Activated naive CD4-positive, alpha-beta T cell treated with Interleukin-2 at 50 U/mL for 16 hours (primary cell): ENCODE results near the gene VWA3A.
"Not testable (repeated sequence)": the region's sequence is repeated elsewhere in the genome, so short reads cannot be mapped to it uniquely, and the experiment has no call there.

Experiments
- DNase-seq: peaks from one replicate; pipeline ENCODE4 v3.0.0-alpha.2; 2020

VWA3A gene

GRCh38 chr16:22139008-22139407 lies 46.7 kb downstream of the VWA3A start:
- DNase-seq: no peak

DNA sequence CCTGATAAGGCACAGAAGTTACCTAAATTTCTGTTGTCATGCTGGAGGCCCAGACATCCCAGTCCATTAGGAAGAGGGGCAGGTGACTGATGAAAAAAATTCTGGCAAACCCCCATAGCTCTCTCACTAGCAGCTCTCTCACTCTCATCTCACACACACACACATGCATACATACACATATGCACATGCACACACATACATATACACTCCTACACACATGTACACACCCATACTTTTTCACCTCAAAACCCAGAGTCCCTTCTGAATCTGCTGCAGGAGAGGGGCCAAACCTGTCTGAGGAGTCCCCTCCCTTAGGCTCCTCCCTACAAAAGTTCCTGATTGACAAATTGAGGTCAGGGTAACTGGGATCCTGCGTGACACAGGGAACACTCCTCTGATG lies 47.4 kb downstream of the VWA3A start:
- DNase-seq: no peak

DNA sequence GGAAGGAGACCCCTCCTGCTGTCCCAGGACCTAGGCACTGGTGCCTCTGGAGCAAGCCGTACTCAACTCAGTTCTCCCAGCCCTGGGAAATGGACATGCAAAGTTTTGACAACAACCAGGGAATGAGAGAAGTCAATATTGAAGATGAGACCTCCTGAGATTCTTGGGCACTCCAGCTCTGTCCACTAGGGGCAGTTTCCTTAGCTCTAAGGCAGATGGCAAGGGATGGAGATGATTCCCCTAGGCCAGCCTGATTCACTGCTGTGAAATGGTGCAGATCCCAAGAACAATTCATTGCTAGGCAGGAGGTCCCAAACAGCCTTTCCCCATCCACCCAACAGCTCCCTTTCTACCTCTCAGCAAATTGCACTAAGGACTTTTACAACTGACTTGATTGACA lies 49.4 kb downstream of the VWA3A start:
- no peak for DNase-seq

GRCh38 chr16:22144520-22144919 lies 52.2 kb downstream of the VWA3A start:
- no peak for DNase-seq

GRCh38 chr16:22147853-22148252 lies 55.5 kb downstream of the VWA3A start:
- no peak for DNase-seq

DNA sequence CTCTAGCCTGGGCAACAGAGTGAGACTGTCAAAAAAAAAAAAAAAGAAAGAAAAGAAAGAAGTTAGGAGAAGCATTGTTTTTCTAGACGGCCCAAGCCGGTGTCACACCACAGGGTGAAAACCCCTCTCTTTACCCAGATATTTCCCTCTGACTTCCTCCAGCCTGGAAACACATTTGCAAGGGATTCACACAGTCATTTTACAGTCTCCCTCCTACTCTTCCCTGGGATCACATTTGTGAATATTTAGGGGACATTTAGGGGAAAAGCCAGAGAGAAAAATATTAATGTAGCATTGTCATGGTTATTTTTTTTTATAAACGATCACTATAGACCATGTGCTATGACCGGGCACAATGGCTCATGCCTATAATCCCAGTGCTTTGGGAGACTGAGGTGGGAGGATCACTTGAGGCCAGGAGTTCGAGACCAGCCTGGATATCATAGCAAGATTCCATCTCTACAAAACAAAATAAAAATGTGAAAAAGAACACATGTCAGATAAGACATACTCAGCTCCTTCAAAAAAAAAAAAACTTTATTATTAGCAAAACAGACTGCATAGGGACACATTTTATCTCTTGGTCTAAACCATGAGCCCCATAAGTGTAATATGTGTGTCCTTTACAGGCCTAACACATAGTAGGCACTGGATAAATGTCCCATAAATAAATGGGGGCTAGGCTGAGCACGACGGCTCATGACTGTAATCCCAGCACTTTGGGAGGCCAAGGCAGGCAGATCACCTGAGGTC lies 59.1 kb downstream of the VWA3A start:
- no peak for DNase-seq

DNA sequence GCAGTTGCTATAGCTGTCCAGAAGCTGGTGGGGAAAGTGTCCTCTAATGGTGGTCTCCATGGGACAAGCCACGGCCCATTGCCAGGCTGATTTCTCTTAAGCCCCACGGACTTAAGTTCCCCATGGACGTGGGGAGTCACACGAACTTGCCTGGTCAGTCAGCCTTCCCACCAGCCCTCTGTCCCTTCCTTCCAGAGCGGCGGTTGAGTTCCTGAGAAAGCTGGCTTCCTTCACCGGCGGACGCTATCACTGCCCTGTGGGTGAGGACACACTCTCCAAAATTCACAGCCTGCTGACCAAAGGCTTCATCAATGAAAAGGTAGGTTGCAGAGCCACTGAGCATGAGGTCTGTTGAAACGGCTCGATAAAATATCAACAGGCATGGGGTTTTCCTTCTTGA lies 60.0 kb downstream of the VWA3A start:
- DNase-seq: no peak

DNA sequence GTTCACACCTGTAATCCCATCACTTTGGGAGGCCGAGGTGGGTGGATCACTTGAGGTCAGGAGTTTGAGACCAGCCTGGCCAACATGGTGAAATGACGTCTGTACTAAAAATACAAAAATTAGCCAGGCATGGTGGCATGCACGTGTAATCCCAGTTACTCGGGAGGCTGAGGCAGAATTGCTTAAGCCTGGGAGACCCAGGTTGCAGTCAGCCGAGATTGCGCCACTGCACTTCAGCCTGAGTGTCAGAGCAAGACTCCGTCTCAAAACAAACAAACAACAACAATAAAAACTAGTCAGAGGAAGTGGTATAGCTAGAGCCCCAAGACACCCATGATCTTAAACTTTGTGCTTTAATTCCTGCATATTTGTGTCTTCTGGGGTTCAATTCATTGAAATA lies 60.7 kb downstream of the VWA3A start:
- DNase-seq: not testable (repeated sequence)

DNA sequence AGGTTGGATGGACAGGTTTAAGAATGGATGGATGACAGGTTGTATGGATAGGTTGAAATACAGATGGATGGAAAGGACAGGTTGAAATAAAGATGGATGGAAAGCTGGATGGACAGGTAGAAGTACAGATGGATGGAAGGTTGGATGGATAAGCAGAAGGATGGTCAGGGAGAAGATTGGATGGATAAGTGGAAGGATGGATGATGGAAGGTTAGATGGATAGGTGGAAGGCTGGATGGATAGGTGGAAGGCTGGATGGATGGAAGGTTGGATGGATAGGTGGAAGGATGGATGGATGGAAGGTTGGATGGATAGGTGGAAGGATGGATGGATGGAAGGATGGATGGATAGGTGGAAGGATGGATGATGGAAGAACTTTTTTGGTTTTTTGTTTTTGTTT lies 69.1 kb downstream of the VWA3A start:
- DNase-seq: no peak

DNA sequence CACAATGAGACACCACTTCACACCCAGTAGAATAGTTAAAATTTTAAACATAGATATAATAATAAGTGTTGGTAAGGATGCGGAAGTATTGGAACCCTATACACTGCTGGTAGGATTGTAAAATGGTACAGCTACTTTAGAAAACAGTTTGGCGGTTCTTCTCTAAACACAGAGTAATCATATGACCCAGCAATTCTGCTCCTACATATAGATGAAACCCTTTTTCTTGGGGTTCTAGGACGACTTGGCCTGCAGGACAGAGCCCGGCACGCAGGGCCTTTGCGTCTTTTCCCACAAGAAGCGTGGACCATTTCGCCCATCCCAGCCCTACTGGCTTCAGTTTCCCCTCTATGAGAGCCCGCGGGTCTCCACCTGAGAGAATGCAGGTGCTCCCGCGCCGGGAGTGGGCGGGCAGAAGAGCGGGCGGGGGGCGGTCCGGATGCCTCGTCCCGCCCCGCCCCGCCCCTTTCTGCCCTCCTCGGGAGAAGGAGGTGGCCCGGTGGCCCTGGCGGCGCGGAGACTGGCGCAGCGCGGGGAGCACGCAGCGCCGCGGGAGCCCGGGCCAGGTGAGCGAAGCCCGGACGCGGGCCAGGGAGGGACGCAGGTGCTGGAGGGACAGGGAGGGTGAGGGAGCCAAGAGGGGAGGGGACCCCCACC lies 69.8 kb downstream of the VWA3A start, which contains the start of gene SDR42E2:
SDR42E2 (plus strand) TSS at position 508 of the 657 bp plus-strand sequence. CDS start 3,077 bp downstream, outside the sequence.
- DNase-seq: peak; percentile 39

- DNase-seq: no peak
These were observed 70.3 kb downstream of the VWA3A start for GRCh38 chr16:22162656-22163009.

DNA sequence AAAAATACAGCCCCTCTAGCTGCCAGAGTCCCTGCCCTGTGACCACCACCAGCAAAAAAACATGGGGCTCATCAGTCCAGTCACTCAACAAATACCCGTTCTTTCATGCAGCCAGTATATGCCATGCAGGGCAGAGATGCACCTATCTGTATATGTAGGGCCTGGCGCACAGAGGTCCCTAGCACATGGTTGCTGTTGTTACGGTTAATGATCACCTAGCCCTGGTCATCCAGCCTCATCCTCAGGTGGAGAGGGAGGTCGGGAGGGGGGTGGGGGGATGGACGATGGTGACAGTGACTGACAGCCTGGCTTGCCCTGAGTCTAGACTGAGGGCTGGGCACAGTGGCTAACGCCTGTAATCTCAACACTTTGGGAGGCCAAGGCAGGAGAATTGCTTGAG lies 71.5 kb downstream of the VWA3A start:
- DNase-seq: no peak

- DNase-seq: no peak
These were observed 72.1 kb downstream of the VWA3A start for GRCh38 chr16:22164482-22164881.

DNA sequence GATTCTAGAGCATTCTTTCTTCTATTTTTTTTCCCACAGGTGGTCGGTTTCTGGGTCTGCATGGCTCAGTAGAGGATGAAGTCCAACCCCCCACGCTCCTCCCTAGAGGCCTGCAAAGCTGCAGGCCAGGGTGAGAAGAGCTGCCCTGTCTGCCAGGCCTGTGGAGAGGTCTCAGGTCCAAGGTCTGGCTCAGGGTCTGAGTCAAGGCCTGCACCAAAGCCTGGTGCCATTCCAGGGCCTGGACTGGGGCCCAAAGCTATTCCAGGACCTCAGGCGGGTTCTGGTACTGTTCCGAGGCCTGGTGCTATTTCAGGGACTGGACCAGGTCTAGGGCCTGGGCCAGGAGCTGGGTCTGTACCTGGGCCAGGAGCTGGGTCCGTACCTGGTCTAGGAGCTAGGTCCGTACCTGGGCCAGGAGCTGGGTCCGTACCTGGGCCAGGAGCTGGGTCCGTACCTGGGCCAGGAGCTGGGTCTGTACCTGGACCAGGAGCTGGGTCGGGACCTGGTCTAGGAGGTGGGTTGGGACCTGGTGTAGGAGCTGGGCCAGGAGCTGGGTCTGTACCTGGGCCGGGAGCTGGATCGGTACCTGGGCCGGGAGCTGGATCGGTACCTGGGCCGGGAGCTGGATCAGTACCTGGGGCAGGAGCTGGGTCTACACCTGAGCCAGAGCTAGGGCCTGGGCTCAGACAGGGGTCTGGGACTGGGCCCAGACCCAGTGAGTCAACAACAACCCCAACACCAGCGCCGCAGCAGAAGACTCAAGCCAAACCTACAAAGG lies 73.4 kb downstream of the VWA3A start:
- DNase-seq: no peak

- no peak for DNase-seq
These were observed 79.6 kb downstream of the VWA3A start for GRCh38 chr16:22171953-22172352.

DNA sequence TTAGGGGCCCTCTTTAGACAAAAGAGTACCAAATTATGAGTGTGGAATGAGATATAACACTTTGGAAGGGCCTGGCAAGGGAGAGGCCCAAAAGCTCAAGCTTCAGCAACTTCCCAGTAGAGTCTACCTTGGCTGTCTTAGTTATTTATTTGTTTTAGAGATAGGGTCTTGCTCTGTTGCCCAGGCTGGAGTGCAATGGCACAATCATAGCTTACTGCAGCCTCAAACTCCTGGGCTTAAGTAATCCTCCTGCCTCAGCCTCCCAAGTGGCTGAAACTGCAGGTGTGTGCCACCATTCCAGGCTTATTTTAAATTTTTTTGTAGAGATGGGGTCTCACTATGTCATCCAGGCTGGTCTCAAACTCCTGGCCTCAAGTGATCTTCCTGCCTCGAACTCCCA lies 80.3 kb downstream of the VWA3A start:
- DNase-seq: not testable (repeated sequence)

DNA sequence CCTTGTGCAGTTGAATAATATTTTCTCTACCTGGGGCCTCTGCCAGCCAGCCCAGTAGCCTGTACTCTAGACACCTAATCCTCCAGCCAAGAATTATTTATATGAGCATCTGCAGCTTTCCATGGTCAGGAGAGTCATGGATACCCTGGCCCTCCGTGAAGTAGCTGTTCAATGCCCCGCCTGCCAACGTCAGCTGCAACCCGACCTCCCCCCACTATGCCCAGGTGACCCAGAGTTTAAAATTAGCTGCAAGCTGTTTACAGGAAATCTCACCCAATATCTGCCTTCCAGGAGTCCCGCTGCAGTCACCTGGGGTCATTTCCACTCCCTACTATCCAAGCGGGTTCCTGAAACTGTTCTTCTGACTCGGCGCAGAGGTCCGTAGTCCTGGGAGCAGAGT lies 82.3 kb downstream of the VWA3A start:
- no peak for DNase-seq

- DNase-seq: no peak
These were observed 85.9 kb downstream of the VWA3A start for GRCh38 chr16:22177968-22178930.

- DNase-seq: no peak
These were observed 89.1 kb downstream of the VWA3A start for GRCh38 chr16:22181426-22181825.

DNA sequence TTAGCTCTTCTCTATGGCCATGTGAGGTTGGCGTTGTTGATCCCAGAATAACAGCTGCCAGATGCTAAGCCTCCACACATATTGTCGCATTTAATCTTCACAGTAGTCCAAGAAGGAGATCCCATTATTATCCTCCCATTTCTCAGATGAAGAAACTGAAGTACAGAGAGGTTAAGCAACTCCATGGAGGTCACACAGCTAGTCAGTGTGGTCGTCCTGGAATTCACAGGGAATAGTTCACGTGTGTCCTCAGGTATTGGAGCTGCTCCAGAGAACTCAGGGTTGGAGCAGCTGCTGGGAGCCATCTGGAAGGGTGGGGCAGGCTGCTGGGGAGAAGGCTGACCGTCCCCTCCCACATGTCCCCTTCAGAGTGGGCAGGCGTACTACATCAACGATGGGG lies 89.5 kb downstream of the VWA3A start:
- DNase-seq: no peak

DNA sequence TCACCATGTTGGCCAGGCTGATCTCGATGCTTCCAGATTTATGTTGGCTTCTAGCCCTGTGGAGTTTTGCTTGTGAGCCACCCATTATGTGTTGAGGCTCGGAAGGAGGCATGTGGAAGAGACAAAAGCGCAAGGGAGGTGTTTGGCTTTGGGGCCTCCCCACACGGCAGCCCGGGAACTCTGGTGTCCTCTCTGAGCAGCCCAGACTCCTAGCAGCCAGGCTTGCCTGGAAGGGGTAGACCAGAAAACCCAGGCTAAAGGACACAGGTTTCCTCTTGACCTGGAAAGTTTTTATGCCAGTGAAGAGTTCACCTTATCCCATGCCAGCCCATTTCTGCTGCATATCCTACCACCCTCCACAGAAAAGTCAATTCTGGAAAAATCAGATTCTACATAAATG lies 91.0 kb downstream of the VWA3A start:
- DNase-seq: no peak

- no peak for DNase-seq
These were observed 91.7 kb downstream of the VWA3A start for GRCh38 chr16:22183901-22184614.
